Prostate gland (tissue), 2 donors: ENCODE results near the gene MBLAC1. TPM values are rescaled to one million over a fixed set of nuclear protein-coding genes. Genes with fewer than 3 reads are reported as not detected.

ENCODE experiments used
- DNase-seq: peaks from one replicate; pipeline ENCODE4 v3.0.0-alpha.2; 2019; ENCODE audit warnings: low spot score
- H3K27ac ChIP-seq, 2 donors: fragments of 200-600 bp; sonication (generic); 2 replicates each; pipeline ENCODE4 v1.5.1; 2017 to 2019
- H3K27me3 ChIP-seq: fragments of 200-600 bp; sonication (generic); replicated peaks from 2 replicates; pipeline ENCODE4 v1.5.1; 2019; ENCODE audit not compliant: insufficient read depth
- H3K36me3 ChIP-seq, 2 donors: fragments of 200-600 bp; sonication (generic); 1 replicate in 1 of 2; 2 replicates in 1 of 2; pipeline versions ENCODE4 v1.5.1 to v1.8.1; 2017 to 2019
- H3K4me1 ChIP-seq: fragments of 200-600 bp; sonication (generic); replicated peaks from 2 replicates; pipeline ENCODE4 v1.5.1; 2019
- H3K4me3 ChIP-seq, 2 donors: fragments of 200-600 bp; sonication (generic); 2 replicates each; pipeline ENCODE4 v1.5.1; 2017 to 2019
- H3K9me3 ChIP-seq: fragments of 200-600 bp; sonication (generic); 2 replicates; pipeline ENCODE4 v1.5.1; 2017
- CTCF ChIP-seq, 4 experiments: fragments of 200-600 bp in 2 of 4; fragments of 450-650 bp in 2 of 4; sonication (generic) in 2 of 4; IDR thresholded peaks; 1 replicate in 3 of 4; 2 replicates in 1 of 4; pipeline ENCODE4 v1.5.1; 2016 to 2019; ENCODE audit warnings: antibody characterized with exemption in 4 of 4, mild to moderate bottlenecking in 2 of 4, moderate library complexity in 2 of 4
- POLR2A ChIP-seq: fragments of 450-650 bp; IDR thresholded peaks from one replicate; pipeline ENCODE4 v1.6.1; 2016; ENCODE audit warnings: antibody characterized with exemption, mild to moderate bottlenecking
- POLR2AphosphoS5 ChIP-seq: sonication (generic); formaldehyde crosslinking; IDR thresholded peaks from one replicate; pipeline ENCODE4 v1.6.1; 2017; ENCODE audit warnings: antibody characterized with exemption
- WGBS: methylation state at CpG from one replicate; pipeline ENCODE4 v1.1.5; 2018; 5-methylcytosine and 5-hydroxymethylcytosine counted together
- intact Hi-C: fragments of 100-400 bp; cut with DNase I; formaldehyde crosslinking; loops from one replicate; pipeline ENCODE4 v1.14.2; 2022
- total RNA-seq, 2 donors: library from RNA; depleted of rRNA; stranded (reverse); fragments of >200 nt; gene quantifications; one replicate each; pipeline ENCODE4 v1.1.0, GENCODE V29; 2016

The MBLAC1 gene
- total RNA-seq, 2 donors from 2014 or later = 4.4 to 6.1 TPM

- no peaks in the 10 kb centered on the region for H3K27me3 ChIP-seq
- no peaks in the 10 kb centered on the region for H3K9me3 ChIP-seq
- H3K27ac ChIP-seq = no peak overlapping the region
- WGBS = 9% methylated on average over 40 of the region's 61 CpGs
- no peaks in the 10 kb centered on the region for H3K36me3 ChIP-seq
- TF ChIP-seq POLR2AphosphoS5 (no peak), POLR2A (no peak), CTCF (IDR thresholded peaks at IDR 0.05) (no peak)
- DNase-seq = no peak
- no peaks in the 10 kb centered on the region for H3K4me1 ChIP-seq
- intact Hi-C loops = no loop called here
- peak overlapping the region; percentile 15 to 42 for H3K4me3 ChIP-seq
Measured at GRCh38 chr7:100171087-100171681, 44.4 kb downstream of the MBLAC1 start.

- intact Hi-C loops = no loop called here
- Histone ChIP-seq H3K9me3 (no peaks in the 10 kb centered on the region), H3K4me3 (peak overlapping the region; percentile 15 to 42), H3K4me1 (no peaks in the 10 kb centered on the region), H3K27ac (no peak overlapping the region), H3K27me3 (no peaks in the 10 kb centered on the region), H3K36me3 (no peaks in the 10 kb centered on the region)
- no peak for DNase-seq
- TF ChIP-seq POLR2AphosphoS5 = no peak
- no peak for TF ChIP-seq POLR2A
- TF ChIP-seq CTCF (IDR thresholded peaks at IDR 0.05) = no peak
- 43% methylated on average over 11 of the region's 22 CpGs for WGBS
Measured at GRCh38 chr7:100171840-100172239, 45.1 kb downstream of the MBLAC1 start.

- no peak for DNase-seq
- H3K9me3 ChIP-seq = no peaks in the 10 kb centered on the region
- H3K4me3 ChIP-seq = no peak overlapping the region
- no peaks in the 10 kb centered on the region for H3K27me3 ChIP-seq
- H3K36me3 ChIP-seq = no peaks in the 10 kb centered on the region
- TF ChIP-seq CTCF (IDR thresholded peaks at IDR 0.05) = no peak
- no peak for TF ChIP-seq POLR2A
- TF ChIP-seq POLR2AphosphoS5 = no peak
- H3K4me1 ChIP-seq = no peaks in the 10 kb centered on the region
- WGBS = 95% methylated on average over 11 of the region's 11 CpGs
- intact Hi-C loops = no loop called here
- H3K27ac ChIP-seq = no peak overlapping the region
Measured at GRCh38 chr7:100173806-100174495, 47.2 kb downstream of the MBLAC1 start.

GRCh38 chr7:100174582-100174981, 47.8 kb downstream of the MBLAC1 start:
- Histone ChIP-seq H3K27ac (no peak overlapping the region), H3K36me3 (no peaks in the 10 kb centered on the region), H3K4me1 (no peaks in the 10 kb centered on the region), H3K4me3 (no peak overlapping the region), H3K9me3 (no peaks in the 10 kb centered on the region), H3K27me3 (no peaks in the 10 kb centered on the region)
- intact Hi-C loops = no loop called here
- TF ChIP-seq POLR2AphosphoS5 (no peak), CTCF (IDR thresholded peaks at IDR 0.05) (no peak), POLR2A (no peak)
- DNase-seq = no peak
- WGBS = 92% methylated on average over 5 of the region's 5 CpGs
